HG03439 (cell line): ENCODE measurements around the gene MEMO1.

ENCODE experiments used
- ATAC-seq: cut with Tn5 transposase; IDR thresholded peaks from one replicate; pipeline ENCODE4 v1.9.1; 2021; ENCODE audit warnings: mild to moderate bottlenecking, moderate library complexity; ENCODE audit not compliant: unreplicated experiment

The MEMO1 gene

DNA sequence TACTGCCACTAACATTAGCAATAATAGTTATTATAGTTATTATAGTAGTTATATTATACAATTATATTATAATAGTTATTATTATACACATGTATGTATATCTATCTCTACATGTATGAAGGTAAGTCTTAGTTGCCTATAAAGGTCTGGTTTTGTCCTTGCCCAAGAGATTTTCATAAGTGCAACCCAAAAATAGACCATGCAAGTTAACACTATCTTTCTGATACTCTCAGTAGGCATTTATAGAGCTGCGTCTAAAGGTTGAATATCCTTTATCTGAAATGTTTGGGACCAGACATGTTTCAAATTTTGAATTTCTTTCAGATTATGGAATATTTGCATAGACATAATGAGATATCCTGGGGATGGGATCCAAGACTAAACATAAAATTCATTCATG lies 175.4 kb downstream of the MEMO1 start:
- no peak for ATAC-seq

DNA sequence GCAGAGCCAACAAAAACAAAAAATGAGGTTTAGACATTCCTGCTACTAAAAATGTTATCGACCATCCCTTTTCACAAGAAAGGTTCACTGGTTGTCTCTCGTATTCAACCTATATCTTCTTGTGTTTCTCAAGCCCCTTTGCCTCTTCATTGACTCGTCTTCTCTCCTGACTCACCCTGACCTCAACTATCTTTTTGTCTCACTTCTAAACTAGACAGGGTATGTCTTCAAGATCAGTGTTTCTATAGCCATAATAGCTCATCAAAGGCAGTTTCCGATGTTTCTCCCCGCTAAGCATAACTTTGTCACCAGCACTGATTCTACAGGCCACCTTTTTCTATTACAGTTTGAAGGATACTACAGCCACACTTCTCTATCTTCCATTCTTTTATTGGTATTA lies 178.4 kb downstream of the MEMO1 start:
- no peak for ATAC-seq

DNA sequence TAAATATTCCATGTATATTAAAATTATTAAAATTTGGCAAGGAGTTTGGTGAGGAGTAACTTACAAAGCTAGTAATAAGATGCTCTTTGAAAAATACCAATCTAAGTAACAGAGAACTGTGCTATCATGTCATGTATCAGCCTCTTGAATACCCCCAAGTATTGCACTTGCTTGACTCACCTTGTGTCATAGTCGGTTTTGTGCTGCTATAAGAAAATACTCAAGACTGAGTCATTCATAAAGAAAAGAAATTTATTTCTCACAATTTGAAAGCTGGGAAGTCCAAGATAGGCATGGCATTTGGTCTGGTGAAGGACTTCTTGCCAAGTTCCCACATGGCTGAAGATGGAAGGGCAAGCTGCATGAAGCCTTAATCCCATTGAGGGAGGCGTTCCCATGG lies 179.2 kb downstream of the MEMO1 start:
- no peak for ATAC-seq

DNA sequence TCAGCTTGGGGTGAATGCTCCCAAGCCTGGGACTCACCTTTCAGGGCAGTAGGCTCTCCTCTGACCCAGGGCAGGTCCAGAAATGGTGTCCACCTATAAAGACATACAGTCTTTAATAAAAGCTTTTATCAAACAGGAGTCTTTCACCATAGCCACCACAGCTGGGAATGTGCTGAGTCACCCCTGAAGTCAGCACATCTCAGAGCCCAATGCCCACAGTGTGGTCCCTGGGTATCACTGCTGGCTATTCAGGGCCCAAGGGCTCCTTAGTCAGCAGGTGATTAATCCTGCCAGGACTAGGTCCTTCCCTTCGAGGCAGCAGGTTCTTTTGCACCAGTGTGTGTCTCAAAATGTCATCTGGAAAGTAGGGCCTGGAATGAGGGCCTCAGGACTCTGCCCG lies 181.9 kb downstream of the MEMO1 start:
- no peak for ATAC-seq

DNA sequence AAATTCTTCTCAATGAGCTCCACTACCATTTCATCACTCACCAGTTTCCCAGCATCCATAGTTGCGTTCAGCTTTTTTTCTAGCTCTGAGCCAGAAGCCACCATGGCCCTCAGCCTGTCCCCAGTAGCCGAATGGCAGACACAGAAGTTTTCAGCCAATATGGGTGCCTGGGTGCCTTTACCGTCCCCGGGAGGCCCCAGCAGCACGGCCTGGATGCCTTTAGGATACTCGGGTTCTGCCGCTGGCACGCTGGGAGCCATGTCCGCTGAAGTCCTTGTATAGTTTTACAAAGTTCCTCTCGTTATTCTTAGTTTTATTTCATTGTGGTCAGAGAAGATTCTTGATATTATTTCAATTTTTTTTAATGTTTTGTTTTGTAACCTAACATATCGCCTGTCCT lies 187.2 kb downstream of the MEMO1 start:
- ATAC-seq, result no peak

DNA sequence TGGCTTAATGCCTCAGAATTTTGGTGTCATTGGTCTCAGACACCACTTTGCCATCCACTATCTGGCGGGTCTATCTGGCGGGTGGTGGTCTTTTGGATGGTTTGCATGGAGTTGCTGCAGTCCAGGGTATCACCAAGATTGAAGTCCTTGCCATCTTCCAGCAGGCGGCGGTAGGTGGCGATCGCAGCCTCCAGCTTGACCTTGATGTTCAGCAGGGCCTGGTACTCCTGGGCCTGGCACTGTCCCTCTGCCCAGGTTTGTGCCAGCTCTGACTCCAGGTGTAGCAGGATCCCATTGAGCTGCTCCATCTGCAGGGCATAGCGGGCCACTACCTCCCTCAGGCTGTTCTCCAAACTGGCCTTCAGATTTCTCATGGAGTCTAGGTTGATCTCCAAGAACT lies 188.2 kb downstream of the MEMO1 start:
- no peak for ATAC-seq
